H9 (cell line): ENCODE data around the gene MSMP. TPM values are rescaled to one million over a fixed set of nuclear protein-coding genes. Genes with fewer than 3 reads are reported as not detected.

ENCODE experiments used
- DNase-seq: peaks from one replicate; pipeline ENCODE4 v3.0.0-alpha.2; 2017
- H2AFZ ChIP-seq: one replicate; pipeline ENCODE4 v1.6.1; 2013; ENCODE audit warnings: mild to moderate bottlenecking, low read length, control low read depth, moderate library complexity
- H2AK5ac ChIP-seq: 2 replicates; pipeline ENCODE4 v1.6.1; 2013; ENCODE audit warnings: low read length, control low read depth, mixed read lengths; ENCODE audit not compliant: insufficient read length
- H2BK120ac ChIP-seq: one replicate; pipeline ENCODE4 v1.6.1; 2013; ENCODE audit warnings: low read depth, mild to moderate bottlenecking, low read length, control low read depth, inconsistent platforms; ENCODE audit not compliant: poor library complexity, severe bottlenecking
- H2BK12ac ChIP-seq: 2 replicates; pipeline ENCODE4 v1.6.1; 2013; ENCODE audit warnings: low read length, control low read depth, mixed read lengths, low read depth; ENCODE audit not compliant: insufficient read length
- H2BK15ac ChIP-seq: 2 replicates; pipeline ENCODE4 v1.6.1; 2013; ENCODE audit warnings: low read depth, low read length, control low read depth
- H2BK20ac ChIP-seq: one replicate; pipeline ENCODE4 v1.6.1; 2013; ENCODE audit warnings: low read depth, mild to moderate bottlenecking, low read length, control low read depth, inconsistent platforms; ENCODE audit not compliant: poor library complexity, severe bottlenecking
- H2BK5ac ChIP-seq: 2 replicates; pipeline ENCODE4 v1.6.1; 2013; ENCODE audit warnings: low read length, control low read depth, mixed read lengths; ENCODE audit not compliant: insufficient read length
- H3K14ac ChIP-seq: 2 replicates; pipeline ENCODE4 v1.6.1; 2013; ENCODE audit warnings: low read length, control low read depth; ENCODE audit not compliant: insufficient read depth
- H3K18ac ChIP-seq: 2 replicates; pipeline ENCODE4 v1.6.1; 2013; ENCODE audit warnings: low read depth, mild to moderate bottlenecking, mixed read lengths, low read length, control low read depth; ENCODE audit not compliant: insufficient read length
- H3K23ac ChIP-seq: 2 replicates; pipeline ENCODE4 v1.6.1; 2013; ENCODE audit warnings: low read length, control low read depth, mixed read lengths, low read depth; ENCODE audit not compliant: insufficient read length
- H3K23me2 ChIP-seq: 2 replicates; pipeline ENCODE4 v1.6.1; 2013; ENCODE audit warnings: low read depth, mild to moderate bottlenecking, mixed read lengths, low read length, control low read depth; ENCODE audit not compliant: insufficient read length, poor library complexity, severe bottlenecking
- H3K27ac ChIP-seq: 2 replicates; pipeline ENCODE4 v1.5.1; 2013; ENCODE audit warnings: low read length, control low read depth, mixed read lengths, low read depth; ENCODE audit not compliant: insufficient read length
- H3K27me3 ChIP-seq: 2 replicates; pipeline ENCODE4 v1.6.1; 2013; ENCODE audit warnings: low read length, control low read depth, inconsistent platforms; ENCODE audit not compliant: insufficient read depth
- H3K4ac ChIP-seq: 2 replicates; pipeline ENCODE4 v1.6.1; 2013; ENCODE audit warnings: low read depth, mild to moderate bottlenecking, control low read depth, inconsistent platforms, low read length, moderate library complexity
- H3K4me1 ChIP-seq: 2 replicates; pipeline ENCODE4 v1.6.1; 2013; ENCODE audit warnings: low read length, control low read depth, inconsistent platforms; ENCODE audit not compliant: insufficient read depth
- H3K4me2 ChIP-seq: 2 replicates; pipeline ENCODE4 v1.6.1; 2013; ENCODE audit warnings: low read length, control low read depth, mixed read lengths; ENCODE audit not compliant: insufficient read length, insufficient read depth
- H3K56ac ChIP-seq: 2 replicates; pipeline ENCODE4 v1.6.1; 2013; ENCODE audit warnings: low read depth, mild to moderate bottlenecking, mixed read lengths, low read length, control low read depth; ENCODE audit not compliant: insufficient read length
- H3K79me1 ChIP-seq: 2 replicates; pipeline ENCODE4 v1.6.1; 2013; ENCODE audit warnings: low read depth, mild to moderate bottlenecking, moderate library complexity, low read length, control low read depth, inconsistent platforms; ENCODE audit not compliant: insufficient read depth, poor library complexity, severe bottlenecking
- H3K79me2 ChIP-seq: 2 replicates; pipeline ENCODE4 v1.6.1; 2013; ENCODE audit warnings: low read length, control low read depth, inconsistent platforms; ENCODE audit not compliant: insufficient read depth
- H3K9ac ChIP-seq: 2 replicates; pipeline ENCODE4 v1.6.1; 2013; ENCODE audit warnings: low read length, control low read depth, mixed read lengths; ENCODE audit not compliant: insufficient read length; ENCODE audit errors: extremely low read depth
- H3K9me3 ChIP-seq: one replicate; pipeline ENCODE4 v1.6.1; 2013; ENCODE audit warnings: low read depth, low read length, inconsistent platforms; ENCODE audit not compliant: control insufficient read depth
- H3T11ph ChIP-seq: one replicate; pipeline ENCODE4 v1.6.1; 2013; ENCODE audit warnings: mild to moderate bottlenecking, low read length, control low read depth, inconsistent platforms
- H4K20me1 ChIP-seq: one replicate; pipeline ENCODE4 v1.6.1; 2013; ENCODE audit not compliant: control insufficient read depth, insufficient read length, insufficient read depth
- H4K5ac ChIP-seq: 2 replicates; pipeline ENCODE4 v1.6.1; 2013; ENCODE audit warnings: low read depth, mild to moderate bottlenecking, mixed read lengths, low read length, control low read depth; ENCODE audit not compliant: insufficient read length
- H4K8ac ChIP-seq: replicated peaks from 2 replicates; pipeline ENCODE4 v1.6.1; 2013; ENCODE audit warnings: low read length, control low read depth, mixed read lengths, low read depth; ENCODE audit not compliant: insufficient read length
- H4K91ac ChIP-seq: 2 replicates; pipeline ENCODE4 v1.6.1; 2013; ENCODE audit warnings: low read depth, mild to moderate bottlenecking, moderate library complexity, mixed read lengths, low read length, control low read depth; ENCODE audit not compliant: insufficient read length
- H3K27ac Mint-ChIP-seq, 3 experiments: 2 replicates in 2 of 3; 3 replicates in 1 of 3; pipeline ENCODE4 v1.8.0; 2020 to 2021; ENCODE audit warnings: mixed read lengths in 3 of 3, mild to moderate bottlenecking in 1 of 3, moderate library complexity in 1 of 3
- H3K27me3 Mint-ChIP-seq: 2 replicates; pipeline ENCODE4 v1.8.0; 2021; ENCODE audit warnings: low read depth, mild to moderate bottlenecking, moderate library complexity, mixed read lengths
- H3K36me3 Mint-ChIP-seq, 3 experiments: 2 replicates in 2 of 3; 3 replicates in 1 of 3; pipeline ENCODE4 v1.8.0; 2020 to 2021; ENCODE audit warnings: low read depth in 3 of 3, mixed read lengths in 3 of 3; ENCODE audit not compliant: insufficient read depth in 1 of 3
- H3K4me1 Mint-ChIP-seq, 2 experiments: 2 replicates each; pipeline ENCODE4 v1.8.0; 2020; ENCODE audit warnings: mixed read lengths in 2 of 2
- H3K4me3 Mint-ChIP-seq, 2 experiments: 2 replicates in 1 of 2; 3 replicates in 1 of 2; pipeline ENCODE4 v1.8.0; 2020 to 2021; ENCODE audit warnings: mild to moderate bottlenecking in 2 of 2, mixed read lengths in 2 of 2, moderate library complexity in 1 of 2
- H3K9me3 Mint-ChIP-seq, 2 experiments: 2 replicates in 1 of 2; 3 replicates in 1 of 2; pipeline ENCODE4 v1.8.0; 2020; ENCODE audit warnings: mild to moderate bottlenecking in 2 of 2, mixed read lengths in 2 of 2, moderate library complexity in 1 of 2
- CTCF ChIP-seq: fragments of 200-600 bp; sonication (generic); conservative IDR thresholded peaks from 3 replicates; pipeline ENCODE4 v1.8.0; 2021; ENCODE audit warnings: antibody characterized with exemption, mild to moderate bottlenecking
- WGBS: extraction: QIAGEN DNeasy Blood & Tissue Kit; methylation state at CpG from one replicate; pipeline ENCODE4 v1.1.7; 2013; ENCODE audit warnings: missing lambda C conversion rate, low lambda C conversion rate, mixed read lengths; ENCODE audit not compliant: insufficient read length; ENCODE audit errors: extremely low coverage; 5-methylcytosine and 5-hydroxymethylcytosine counted together
- total RNA-seq: library from RNA; stranded (reverse); gene quantifications from 2 replicates; pipeline ENCODE4 v1.2.1, GENCODE V29; 2021

Gene MSMP
- total RNA-seq, 1 experiment from 2014 or later: 0.83 TPM

GRCh38 chr9:35792826-35793225 is 38.8 kb upstream of the MSMP start:
- Histone ChIP-seq H3K27me3 (no peaks in the 10 kb centered on the region), H3T11ph (no peak overlapping the region), H4K8ac (no peak overlapping the region), H2AK5ac (no peak overlapping the region), H2AFZ (no peak overlapping the region), H3K14ac (no peak overlapping the region), H3K23ac (no peak overlapping the region), H2BK120ac (no peak overlapping the region), H3K18ac (no peak overlapping the region), H4K91ac (no peak overlapping the region), H4K5ac (no peak overlapping the region), H2BK15ac (no peak overlapping the region), H2BK20ac (no peak overlapping the region), H3K9ac (no peak overlapping the region), H4K20me1 (no peaks in the 10 kb centered on the region), H3K4me1 (no peaks in the 10 kb centered on the region), H2BK5ac (no peak overlapping the region), H3K4me2 (no peak overlapping the region), H3K56ac (no peak overlapping the region), H2BK12ac (no peak overlapping the region), H3K4ac (no peak overlapping the region), H3K23me2 (peaks cover 3% of the 10 kb centered on the region), H3K79me2 (no peaks in the 10 kb centered on the region), H3K79me1 (no peaks in the 10 kb centered on the region), H3K27ac (no peak overlapping the region), H3K9me3 (no peaks in the 10 kb centered on the region)
- Mint-ChIP-seq H3K4me1 (peaks cover 17 to 22% of the 10 kb centered on the region in 2 experiments), H3K27me3 (peaks cover 4% of the 10 kb centered on the region), H3K36me3 (no peaks in the 10 kb centered on the region; a peak in 1 of 7 replicates), H3K27ac (no peak overlapping the region), H3K4me3 (peak overlapping the region in 1 of 2 experiments; percentile 60; a peak in 2 of 5 replicates), H3K9me3 (no peaks in the 10 kb centered on the region)
- TF ChIP-seq CTCF: no peak
- no peak for DNase-seq
- WGBS: no CpG with 5 or more reads among the region's 14 CpGs
